Neutrophil (primary cell): Measurements from ENCODE around the gene PLD1.

Experiments used
- H3K27ac ChIP-seq: fragments of 200-600 bp; sonication (generic); 2 replicates; pipeline ENCODE4 v1.5.1; 2016; ENCODE audit warnings: mild to moderate bottlenecking, moderate library complexity
- H3K27me3 ChIP-seq: fragments of 200-600 bp; sonication (generic); 2 replicates; pipeline ENCODE4 v1.6.0; 2016; ENCODE audit warnings: mild to moderate bottlenecking
- H3K36me3 ChIP-seq: fragments of 200-600 bp; sonication (generic); 2 replicates; pipeline ENCODE4 v1.5.1; 2017
- H3K4me1 ChIP-seq, 2 experiments: fragments of 200-600 bp in 1 of 2; sonication (generic) in 1 of 2; 1 replicate in 1 of 2; 2 replicates in 1 of 2; pipeline versions ENCODE4 v1.5.1 to v1.6.1; 2013 to 2016; ENCODE audit warnings: low read depth in 1 of 2, low read length in 1 of 2, mild to moderate bottlenecking in 1 of 2, moderate library complexity in 1 of 2; ENCODE audit not compliant: control insufficient read depth in 1 of 2, insufficient read depth in 1 of 2
- H3K4me3 ChIP-seq, 2 experiments: fragments of 200-600 bp in 1 of 2; sonication (generic) in 1 of 2; 1 replicate in 1 of 2; 2 replicates in 1 of 2; pipeline ENCODE4 v1.5.1; 2013 to 2016; ENCODE audit warnings: low read depth in 1 of 2, low read length in 1 of 2, mild to moderate bottlenecking in 1 of 2, moderate library complexity in 1 of 2
- H3K9me3 ChIP-seq: fragments of 200-600 bp; sonication (generic); 2 replicates; pipeline ENCODE4 v1.5.1; 2016
- CTCF ChIP-seq: fragments of 200-600 bp; sonication (generic); IDR thresholded peaks from 2 replicates; pipeline ENCODE4 v1.5.1; 2016; ENCODE audit warnings: antibody characterized with exemption

PLD1 gene

GRCh38 chr3:171784937-171785336, 25.3 kb downstream of the PLD1 start:
- Histone ChIP-seq H3K4me3 (no peak overlapping the region), H3K4me1 (peaks cover 20 to 40% of the 10 kb centered on the region in 2 experiments), H3K27ac (no peak overlapping the region), H3K36me3 (peaks cover 5% of the 10 kb centered on the region), H3K27me3 (no peaks in the 10 kb centered on the region), H3K9me3 (no peaks in the 10 kb centered on the region)
- TF ChIP-seq CTCF = no peak

- no peak for TF ChIP-seq CTCF
- Histone ChIP-seq H3K27ac (no peak overlapping the region), H3K36me3 (peaks cover 5% of the 10 kb centered on the region), H3K9me3 (no peaks in the 10 kb centered on the region), H3K4me1 (peaks cover 24 to 40% of the 10 kb centered on the region in 2 experiments), H3K27me3 (no peaks in the 10 kb centered on the region), H3K4me3 (no peak overlapping the region)
Measured at GRCh38 chr3:171784387-171784786, 25.9 kb downstream of the PLD1 start.

- no peak for TF ChIP-seq CTCF
- Histone ChIP-seq H3K4me3 (no peak overlapping the region), H3K9me3 (no peaks in the 10 kb centered on the region), H3K27me3 (no peaks in the 10 kb centered on the region), H3K27ac (peak overlapping the region; percentile 65), H3K36me3 (peaks cover under 1% of the 10 kb centered on the region), H3K4me1 (peaks cover 32 to 41% of the 10 kb centered on the region in 2 experiments)
Measured at GRCh38 chr3:171783626-171784025, 26.7 kb downstream of the PLD1 start.

- Histone ChIP-seq H3K4me3 (no peak overlapping the region), H3K4me1 (peaks cover 37 to 45% of the 10 kb centered on the region in 2 experiments), H3K27me3 (no peaks in the 10 kb centered on the region), H3K27ac (peak overlapping the region; percentile 65), H3K9me3 (no peaks in the 10 kb centered on the region), H3K36me3 (no peaks in the 10 kb centered on the region)
- no peak for TF ChIP-seq CTCF
Measured at GRCh38 chr3:171783086-171783485, 27.2 kb downstream of the PLD1 start.

- Histone ChIP-seq H3K4me1 (peaks cover 42 to 50% of the 10 kb centered on the region in 2 experiments), H3K9me3 (no peaks in the 10 kb centered on the region), H3K27ac (peak overlapping the region; percentile 65), H3K27me3 (no peaks in the 10 kb centered on the region), H3K4me3 (no peak overlapping the region), H3K36me3 (no peaks in the 10 kb centered on the region)
- TF ChIP-seq CTCF = no peak
Measured at GRCh38 chr3:171782617-171783016, 27.7 kb downstream of the PLD1 start.

GRCh38 chr3:171781711-171782127, 28.6 kb downstream of the PLD1 start:
- TF ChIP-seq CTCF = no peak

More at GRCh38 chr3:171781711-171782127, 28.6 kb downstream of the PLD1 start:
- H3K4me1 ChIP-seq = peaks cover 51 to 59% of the 10 kb centered on the region in 2 experiments
- no peak overlapping the region for H3K4me3 ChIP-seq
- peak overlapping the region; percentile 65 for H3K27ac ChIP-seq
- H3K36me3 ChIP-seq = no peaks in the 10 kb centered on the region
- H3K27me3 ChIP-seq = no peaks in the 10 kb centered on the region
- H3K9me3 ChIP-seq = no peaks in the 10 kb centered on the region
